Measurements from ENCODE around the gene CTSC. TPM values are rescaled to one million over a fixed set of nuclear protein-coding genes. Genes with fewer than 3 reads are reported as not detected.

The CTSC gene
- total RNA-seq, 1 experiment from 2014 or later = 38.0 TPM

GRCh38 chr11:88295028-88295427 lies 42.5 kb downstream of the CTSC start:
- ChIA-PET CTCF (no interaction called here), RAD21 (ENCODE audit: low non-redundant PET in 1 of 2, low total read pairs in 2 of 2, uncharacterized antibody in 2 of 2, unreplicated experiment in 2 of 2) (no interaction called here)
- no TSS peak for BruUV-seq (replicated peaks)

More at GRCh38 chr11:88295028-88295427, 42.5 kb downstream of the CTSC start:
- POLR2A ChIA-PET = no interaction called here
- Histone ChIP-seq H3K9me3 (ENCODE audit: control insufficient read depth in 1 of 2, insufficient read depth in 1 of 2, low read depth in 1 of 2, low read length in 2 of 2) (no peaks in the 10 kb centered on the region), H3K36me3 (ENCODE audit: control insufficient read depth in 1 of 2, insufficient read depth in 2 of 2, low read length in 2 of 2) (no peaks in the 10 kb centered on the region), H3K9ac (ENCODE audit: low read length) (no peak overlapping the region), H3K27me3 (ENCODE audit: insufficient read depth, low read length) (no peaks in the 10 kb centered on the region), H2AFZ (ENCODE audit: low read depth, low read length, poor library complexity, severe bottlenecking) (no peak overlapping the region), H3K4me2 (ENCODE audit: low read length) (no peak overlapping the region), H3K4me3 (replicated peaks in 1 of 2; ENCODE audit: low read depth in 1 of 2, low read length in 2 of 2) (no peak overlapping the region), H3K4me1 (ENCODE audit: control insufficient read depth in 1 of 2, insufficient read depth in 2 of 2, low read length in 2 of 2) (peaks cover 0 to 5% of the 10 kb centered on the region in 2 experiments; a peak in 2 of 4 replicates), H3K9me2 (ENCODE audit: insufficient read depth) (no peaks in the 10 kb centered on the region), H3K79me2 (ENCODE audit: insufficient read depth, low read length) (no peaks in the 10 kb centered on the region), H3K27ac (ENCODE audit: low read depth, low read length) (no peak overlapping the region), H4K20me1 (ENCODE audit: insufficient read depth) (no peaks in the 10 kb centered on the region)
- no peak for ATAC-seq
- intact Hi-C loops (cut with micrococcal nuclease) = no loop called here
- TF ChIP-seq ZNF274 (IDR thresholded peaks at IDR 0.05; ENCODE audit: low read depth, low read length) (no peak), SIN3A (IDR thresholded peaks at IDR 0.05; ENCODE audit: low read depth) (no peak), POLR2AphosphoS5 (IDR thresholded peaks at IDR 0.05; ENCODE audit: low read depth, low read length) (no peak), SRF (IDR thresholded peaks at IDR 0.05; ENCODE audit: low read depth) (no peak), SP1 (IDR thresholded peaks at IDR 0.05; ENCODE audit: low read depth) (no peak), EGR1 (IDR thresholded peaks at IDR 0.05; ENCODE audit: low read depth) (no peak), POLR2A (IDR thresholded peaks at IDR 0.05; ENCODE audit: borderline replicate concordance, extremely low read depth, insufficient read depth, insufficient read length) (no peak), EZH2 (IDR thresholded peaks at IDR 0.05) (no peak), JUND (IDR thresholded peaks at IDR 0.05) (no peak), ZFX (IDR thresholded peaks at IDR 0.05) (no peak), MAX (IDR thresholded peaks at IDR 0.05) (no peak), FOSL1 (IDR thresholded peaks at IDR 0.05; ENCODE audit: low read depth) (no peak), ELF1 (IDR thresholded peaks at IDR 0.05; ENCODE audit: borderline replicate concordance, low read depth) (no peak), EZH2phosphoT487 (IDR thresholded peaks at IDR 0.05; ENCODE audit: borderline replicate concordance) (no peak), ATF3 (IDR thresholded peaks at IDR 0.05) (no peak), TCF7L2 (IDR thresholded peaks at IDR 0.05; ENCODE audit: borderline replicate concordance, extremely low read depth, insufficient read depth, insufficient read length) (no peak)
- TF ChIP-seq, protein P1, sequence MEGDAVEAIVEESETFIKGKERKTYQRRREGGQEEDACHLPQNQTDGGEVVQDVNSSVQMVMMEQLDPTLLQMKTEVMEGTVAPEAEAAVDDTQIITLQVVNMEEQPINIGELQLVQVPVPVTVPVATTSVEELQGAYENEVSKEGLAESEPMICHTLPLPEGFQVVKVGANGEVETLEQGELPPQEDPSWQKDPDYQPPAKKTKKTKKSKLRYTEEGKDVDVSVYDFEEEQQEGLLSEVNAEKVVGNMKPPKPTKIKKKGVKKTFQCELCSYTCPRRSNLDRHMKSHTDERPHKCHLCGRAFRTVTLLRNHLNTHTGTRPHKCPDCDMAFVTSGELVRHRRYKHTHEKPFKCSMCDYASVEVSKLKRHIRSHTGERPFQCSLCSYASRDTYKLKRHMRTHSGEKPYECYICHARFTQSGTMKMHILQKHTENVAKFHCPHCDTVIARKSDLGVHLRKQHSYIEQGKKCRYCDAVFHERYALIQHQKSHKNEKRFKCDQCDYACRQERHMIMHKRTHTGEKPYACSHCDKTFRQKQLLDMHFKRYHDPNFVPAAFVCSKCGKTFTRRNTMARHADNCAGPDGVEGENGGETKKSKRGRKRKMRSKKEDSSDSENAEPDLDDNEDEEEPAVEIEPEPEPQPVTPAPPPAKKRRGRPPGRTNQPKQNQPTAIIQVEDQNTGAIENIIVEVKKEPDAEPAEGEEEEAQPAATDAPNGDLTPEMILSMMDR (IDR thresholded peaks at IDR 0.05 in 2 of 3, conservative IDR thresholded peaks at IDR 0.05 in 1 of 3; ENCODE audit: borderline replicate concordance in 1 of 3, insufficient read depth in 1 of 3, low read depth in 2 of 3, low read length in 2 of 3) = no peak
- no peak for DNase-seq (ENCODE audit: low read depth, low spot score)

Measured in HCT116 (cell line).